ENCODE measurements around the gene NBEA.

The NBEA gene

DNA sequence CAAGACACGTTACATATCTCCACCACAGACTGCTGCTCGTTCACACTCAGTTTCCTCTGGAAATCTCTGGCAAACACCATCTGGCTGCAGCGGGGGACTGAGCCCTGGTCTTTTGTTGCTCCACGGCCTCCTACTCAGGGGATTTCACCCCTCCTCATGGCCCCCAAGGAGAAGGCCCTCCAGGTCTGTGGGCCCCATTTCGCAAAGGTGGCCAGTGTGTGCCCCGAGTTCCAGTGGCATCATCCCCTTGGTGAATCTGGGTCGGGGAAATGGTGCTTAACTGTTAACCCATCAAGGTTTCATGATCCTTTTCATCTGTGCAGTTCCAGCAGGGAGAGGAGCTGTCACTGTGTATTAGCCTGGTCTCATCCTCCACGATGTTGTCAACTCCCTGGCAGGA lies 769.8 kb downstream of the NBEA start:
- no peak for DNase-seq (ENCODE audit: low spot score)

DNA sequence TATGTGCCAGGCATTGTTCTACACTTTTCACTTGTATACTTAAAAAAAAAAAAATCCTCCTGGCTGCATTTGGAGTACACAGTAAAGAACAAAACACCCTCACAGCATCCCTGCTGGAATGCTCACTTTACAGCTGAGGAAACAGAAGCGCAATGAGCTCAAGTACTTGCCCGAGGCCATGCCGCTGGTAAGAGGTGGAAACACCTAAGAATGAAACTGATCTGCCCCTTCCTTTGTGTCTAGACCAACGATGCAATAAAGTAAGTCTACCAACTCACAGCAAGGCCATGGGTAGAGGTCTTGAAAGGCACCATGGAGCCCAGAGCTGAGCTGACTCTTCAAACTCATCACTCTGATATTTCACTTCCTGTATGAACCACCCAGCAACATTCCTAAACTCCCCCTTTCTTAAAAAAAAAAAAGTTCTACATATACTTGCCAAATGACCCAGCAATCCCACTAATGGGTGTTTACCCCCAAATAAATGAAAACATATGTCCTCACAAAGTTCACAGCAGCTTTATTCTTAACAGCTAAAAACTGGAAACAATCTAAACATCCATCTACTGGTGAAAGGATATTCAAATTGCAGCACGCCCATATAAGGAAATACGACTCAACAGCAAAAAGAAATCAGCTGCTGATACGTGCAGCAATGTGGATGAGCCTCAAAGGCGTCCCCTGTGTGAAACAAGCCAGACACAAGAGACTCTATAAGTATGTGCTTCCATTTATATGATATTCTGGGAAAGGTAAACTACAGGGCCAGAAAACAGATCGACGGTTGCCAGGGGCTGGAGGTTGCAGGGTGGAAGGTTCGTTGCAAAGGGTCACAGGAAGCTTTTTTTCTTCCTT lies 771.1 kb downstream of the NBEA start:
- DNase-seq (ENCODE audit: low spot score) = no peak

DNA sequence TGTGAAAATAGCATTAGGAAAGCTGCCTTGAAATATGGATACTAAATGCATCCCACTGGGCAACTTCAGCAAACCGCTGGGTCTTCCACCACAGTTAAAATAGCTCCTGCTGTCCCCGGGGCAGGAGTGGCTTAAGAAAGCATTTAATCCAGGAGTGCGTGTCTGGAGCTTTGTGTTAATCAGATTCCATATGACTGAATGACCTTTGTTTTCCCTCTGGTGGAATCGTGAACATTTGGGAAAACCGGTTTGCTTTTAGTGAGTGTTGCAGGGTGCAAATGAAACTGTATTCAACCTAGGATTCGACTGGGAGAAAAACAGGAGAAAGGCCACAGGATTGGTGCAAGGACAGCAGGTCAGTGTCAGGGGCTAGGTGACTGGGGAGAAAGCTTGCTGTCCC lies 772.1 kb downstream of the NBEA start:
- DNase-seq (ENCODE audit: low spot score) = no peak

DNA sequence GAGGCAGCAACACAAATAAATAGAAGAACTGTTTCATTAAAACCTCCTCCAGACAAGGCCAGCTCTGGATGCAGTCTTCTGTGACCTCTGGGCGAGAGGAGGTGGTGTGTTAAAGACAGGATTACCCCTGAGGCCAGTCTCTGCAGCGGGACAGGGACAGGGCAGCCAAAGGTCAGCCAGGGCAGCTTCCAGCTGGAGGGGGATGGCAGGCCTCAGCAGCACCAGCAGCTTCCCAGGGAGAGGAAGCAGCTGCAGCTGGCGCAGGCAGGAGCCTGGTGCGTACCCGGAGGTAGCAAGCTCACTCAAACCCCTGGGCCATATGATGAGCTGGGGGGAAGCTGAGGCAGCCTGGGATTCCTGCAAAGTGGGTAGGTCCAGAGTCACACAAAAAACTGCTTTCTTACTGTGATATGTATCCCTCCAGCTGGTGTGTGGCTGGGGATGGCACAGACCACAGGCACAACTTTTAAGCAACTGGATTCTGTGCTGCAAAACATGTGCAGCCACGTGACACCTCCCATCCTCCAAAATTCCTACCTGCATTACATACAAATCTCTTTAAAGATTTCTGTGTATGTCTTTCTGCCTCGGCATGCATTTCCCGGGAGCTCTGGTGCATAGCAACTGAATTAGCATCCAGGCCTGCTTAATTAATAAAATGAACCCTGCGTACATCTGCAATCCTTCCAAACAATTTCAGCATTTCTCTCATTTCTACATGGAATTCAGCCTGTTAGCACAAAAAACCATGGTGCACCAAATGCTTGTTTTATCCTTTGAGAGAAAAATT lies 772.7 kb downstream of the NBEA start:
- DNase-seq (ENCODE audit: low spot score) = no peak

DNA sequence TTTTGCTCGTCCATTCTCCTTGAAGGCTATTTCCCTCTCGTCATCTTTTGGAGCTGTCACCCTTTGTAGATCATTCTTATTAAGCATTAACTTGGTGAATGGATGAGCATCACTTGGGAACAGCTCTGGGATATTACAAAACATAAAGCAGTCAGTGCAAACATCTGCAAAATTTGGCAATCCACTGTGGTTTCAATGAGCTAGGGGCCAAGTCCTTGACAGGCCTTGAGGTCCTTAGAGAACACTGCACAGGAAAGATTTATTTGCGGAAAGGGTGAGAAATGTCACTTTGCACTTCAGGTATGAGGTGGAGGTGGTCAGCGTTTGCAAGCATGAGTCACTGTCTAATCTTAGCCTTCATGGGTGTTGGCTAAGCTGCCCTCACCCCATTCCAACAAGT lies 774.1 kb downstream of the NBEA start:
- DNase-seq (ENCODE audit: low spot score) = no peak

DNA sequence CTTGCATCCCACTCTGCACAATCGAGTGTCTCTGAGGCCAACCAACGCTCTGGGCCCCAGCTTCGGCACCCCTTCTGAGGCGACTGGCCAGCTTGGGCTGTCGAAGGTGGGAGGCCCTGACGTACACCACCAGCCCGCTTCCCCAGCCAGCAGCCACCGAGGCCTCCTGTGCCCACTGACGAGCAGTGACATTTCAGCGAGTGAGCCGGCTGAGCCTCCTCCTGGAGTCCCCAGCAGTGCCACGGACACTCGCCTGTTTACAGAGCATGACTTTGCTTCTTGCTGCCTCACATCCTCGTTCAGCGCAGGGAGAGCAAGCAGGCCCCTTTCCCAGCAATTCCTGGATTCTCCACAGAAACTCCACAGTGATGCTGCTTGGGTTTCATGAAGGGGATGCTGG lies 774.7 kb downstream of the NBEA start:
- DNase-seq (ENCODE audit: low spot score) = no peak

DNA sequence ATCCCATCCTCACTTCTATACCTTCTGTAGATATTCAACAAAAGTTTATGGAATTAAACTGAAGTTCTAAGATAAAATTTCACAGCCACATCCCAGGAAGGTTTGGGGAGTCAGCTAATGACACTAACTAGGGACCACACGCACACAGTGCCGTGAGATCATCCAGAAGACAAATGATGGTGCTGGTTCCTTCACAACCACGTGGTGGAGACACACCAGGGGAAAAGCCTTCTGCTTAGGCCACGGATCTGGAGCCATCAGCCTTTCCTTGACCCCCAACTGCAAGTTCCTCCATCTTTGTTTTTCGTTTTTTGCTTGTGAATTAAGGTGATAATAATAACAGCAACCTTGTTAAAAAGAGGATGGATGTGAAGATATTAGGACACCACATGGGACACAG lies 776.0 kb downstream of the NBEA start:
- DNase-seq (ENCODE audit: low spot score) = no peak

DNA sequence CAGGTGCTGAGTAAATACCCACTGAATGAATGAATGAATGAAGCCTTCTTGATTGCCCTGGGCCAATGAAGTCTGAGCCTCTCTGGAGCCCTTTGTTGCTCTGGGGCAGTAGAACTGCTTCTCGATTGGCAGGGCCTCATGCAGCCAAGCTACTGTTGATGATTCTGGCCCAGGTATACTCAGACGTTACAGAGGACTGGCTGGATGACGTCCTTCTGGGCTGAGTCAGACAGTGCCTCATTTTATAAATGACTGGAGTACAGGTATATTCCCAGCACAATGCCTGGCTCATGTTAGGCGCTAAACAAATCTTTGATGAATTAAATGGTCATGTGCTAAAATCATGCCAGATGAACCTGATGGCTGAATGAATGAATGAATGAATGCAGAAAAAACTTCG lies 778.2 kb downstream of the NBEA start:
- no peak for DNase-seq (ENCODE audit: low spot score)

DNA sequence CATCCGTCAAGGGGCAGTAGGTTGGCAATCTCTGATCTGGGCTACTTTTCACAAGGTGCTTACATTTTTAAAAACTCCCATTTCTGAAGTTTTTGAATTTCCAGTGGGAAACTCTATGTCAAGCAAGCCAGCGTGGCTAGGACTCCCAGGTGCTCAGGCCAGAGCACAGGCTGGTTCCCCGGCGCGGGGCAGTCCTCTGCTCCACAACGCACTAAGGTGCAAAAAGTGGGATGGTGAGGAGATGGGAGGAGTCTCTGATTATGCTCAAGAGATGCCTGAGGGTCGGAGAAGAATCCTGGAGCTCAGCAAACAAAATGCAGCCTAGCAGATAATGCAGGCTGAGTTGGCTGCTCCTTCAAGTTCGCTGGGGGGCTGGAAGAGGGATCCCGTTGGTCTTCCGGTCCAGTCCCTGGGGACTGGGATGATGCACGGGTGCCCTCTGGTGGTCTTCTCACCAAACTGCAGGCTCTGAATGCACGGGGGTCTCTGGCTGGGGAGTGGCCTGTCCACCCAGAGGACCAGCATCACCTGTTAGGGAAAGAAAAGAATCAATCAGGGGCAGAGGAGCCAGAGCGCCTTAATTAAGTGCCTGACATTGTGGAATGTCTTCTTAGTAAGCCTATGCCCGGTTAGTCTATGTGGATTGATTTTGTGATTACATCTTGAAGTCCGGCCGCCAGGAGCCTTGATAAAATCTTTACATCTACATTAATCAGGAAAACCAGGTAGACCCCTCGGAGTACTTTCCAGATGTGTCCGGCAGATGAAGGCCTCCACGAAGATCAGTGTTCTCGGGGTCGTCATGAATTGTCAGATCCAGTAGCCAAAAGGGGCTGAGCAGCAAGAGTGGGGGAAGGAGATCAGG lies 778.9 kb downstream of the NBEA start:
- DNase-seq (ENCODE audit: low spot score) = peak; percentile 42
